Trophoblast cell (in vitro differentiated cells and primary cell): ENCODE data around the gene KIF26B.
A peak's percentile ranks its signal among the peaks of the same experiment; 100 is the strongest.

Experiments used
- DNase-seq, 2 donors: peaks; one replicate each; pipeline ENCODE4 v3.0.0-alpha.2; 2016
- H2AFZ ChIP-seq: 2 replicates; pipeline ENCODE4 v1.6.1; 2013; ENCODE audit warnings: low read length, moderate library complexity, mild to moderate bottlenecking; ENCODE audit not compliant: insufficient read depth, poor library complexity
- H2AK5ac ChIP-seq: 2 replicates; pipeline ENCODE4 v1.6.1; 2013; ENCODE audit warnings: mild to moderate bottlenecking, low read length
- H2BK120ac ChIP-seq: 2 replicates; pipeline ENCODE4 v1.6.1; 2013; ENCODE audit warnings: low read length, mild to moderate bottlenecking, moderate library complexity; ENCODE audit not compliant: insufficient read depth, poor library complexity
- H2BK12ac ChIP-seq: 2 replicates; pipeline ENCODE4 v1.6.1; 2013; ENCODE audit warnings: mild to moderate bottlenecking, low read length, moderate library complexity
- H2BK5ac ChIP-seq: 2 replicates; pipeline ENCODE4 v1.6.1; 2013; ENCODE audit warnings: low read length, low read depth, moderate library complexity, mild to moderate bottlenecking; ENCODE audit not compliant: poor library complexity
- H3K14ac ChIP-seq: 2 replicates; pipeline ENCODE4 v1.6.1; 2013; ENCODE audit warnings: mild to moderate bottlenecking, low read length
- H3K18ac ChIP-seq: 2 replicates; pipeline ENCODE4 v1.6.1; 2013; ENCODE audit warnings: mild to moderate bottlenecking, low read length
- H3K23ac ChIP-seq: 2 replicates; pipeline ENCODE4 v1.6.1; 2013; ENCODE audit warnings: low read length
- H3K27ac ChIP-seq: 2 replicates; pipeline ENCODE4 v1.5.1; 2013; ENCODE audit warnings: low read depth, mild to moderate bottlenecking, inconsistent platforms, low read length, moderate library complexity
- H3K27me3 ChIP-seq: 2 replicates; pipeline ENCODE4 v1.6.1; 2013; ENCODE audit warnings: inconsistent platforms, mild to moderate bottlenecking, low read length, moderate library complexity; ENCODE audit not compliant: insufficient read depth
- H3K36me3 ChIP-seq, 2 experiments: 1 replicate in 1 of 2; 2 replicates in 1 of 2; pipeline ENCODE4 v1.6.1; 2013; ENCODE audit warnings: low read length in 2 of 2, mild to moderate bottlenecking in 2 of 2, moderate library complexity in 1 of 2; ENCODE audit not compliant: insufficient read depth in 2 of 2, control insufficient read depth in 1 of 2
- H3K4ac ChIP-seq: 2 replicates; pipeline ENCODE4 v1.6.1; 2013; ENCODE audit warnings: low read depth, mild to moderate bottlenecking, low read length, moderate library complexity
- H3K4me1 ChIP-seq, 2 experiments: 1 replicate in 1 of 2; 2 replicates in 1 of 2; pipeline ENCODE4 v1.6.1; 2013; ENCODE audit warnings: low read length in 2 of 2, mild to moderate bottlenecking in 2 of 2, moderate library complexity in 1 of 2; ENCODE audit not compliant: insufficient read depth in 2 of 2, control insufficient read depth in 1 of 2
- H3K4me2 ChIP-seq: 2 replicates; pipeline ENCODE4 v1.6.1; 2013; ENCODE audit warnings: inconsistent platforms, mild to moderate bottlenecking, low read length, moderate library complexity
- H3K4me3 ChIP-seq: 2 replicates; pipeline ENCODE4 v1.5.1; 2013; ENCODE audit warnings: mild to moderate bottlenecking, low read depth, low read length, inconsistent platforms
- H3K79me1 ChIP-seq: one replicate; pipeline ENCODE4 v1.6.1; 2013; ENCODE audit warnings: low read length
- H3K79me2 ChIP-seq: 2 replicates; pipeline ENCODE4 v1.6.1; 2013; ENCODE audit warnings: low read length, mild to moderate bottlenecking; ENCODE audit not compliant: control insufficient read depth, insufficient read depth, poor library complexity
- H3K9ac ChIP-seq: 2 replicates; pipeline ENCODE4 v1.6.1; 2013; ENCODE audit warnings: mild to moderate bottlenecking, low read length
- H3K9me3 ChIP-seq: 2 replicates; pipeline ENCODE4 v1.6.1; 2013; ENCODE audit warnings: low read depth, mild to moderate bottlenecking, control low read depth, inconsistent platforms, low read length; ENCODE audit not compliant: insufficient read depth
- H4K12ac ChIP-seq: 2 replicates; pipeline ENCODE4 v1.6.1; 2013; ENCODE audit warnings: low read depth, mild to moderate bottlenecking, low read length, moderate library complexity
- H4K8ac ChIP-seq: 2 replicates; pipeline ENCODE4 v1.6.1; 2013; ENCODE audit warnings: low read depth, mild to moderate bottlenecking, low read length, moderate library complexity
- H4K91ac ChIP-seq: one replicate; pipeline ENCODE4 v1.6.1; 2013; ENCODE audit warnings: low read depth, mild to moderate bottlenecking, low read length, moderate library complexity
- WGBS: extraction: QIAGEN DNeasy Blood & Tissue Kit; methylation state at CpG from one replicate; pipeline ENCODE4 v1.1.7; 2013; ENCODE audit warnings: missing lambda C conversion rate; ENCODE audit not compliant: insufficient read length, insufficient coverage; ENCODE audit errors: extremely low coverage; 5-methylcytosine and 5-hydroxymethylcytosine counted together

KIF26B gene

GRCh38 chr1:245469734-245470133 is 314.9 kb downstream of the KIF26B start:
- Histone ChIP-seq H2BK5ac (no peak overlapping the region), H3K79me2 (no peaks in the 10 kb centered on the region), H3K27ac (no peak overlapping the region), H3K79me1 (no peaks in the 10 kb centered on the region), H3K9ac (no peak overlapping the region), H4K91ac (no peak overlapping the region), H3K4me3 (no peak overlapping the region), H3K36me3 (no peaks in the 10 kb centered on the region), H3K4me1 (peaks cover 2 to 3% of the 10 kb centered on the region in 2 experiments), H2BK120ac (no peak overlapping the region), H3K4me2 (no peak overlapping the region), H3K23ac (no peak overlapping the region), H3K18ac (no peak overlapping the region), H4K12ac (no peak overlapping the region), H2AK5ac (no peak overlapping the region), H3K14ac (no peak overlapping the region), H2BK12ac (no peak overlapping the region), H3K9me3 (no peaks in the 10 kb centered on the region), H3K27me3 (no peaks in the 10 kb centered on the region), H3K4ac (no peak overlapping the region), H2AFZ (no peak overlapping the region), H4K8ac (no peak overlapping the region)
- DNase-seq = peak in 1 of 2 donors; percentile 66
- WGBS = no CpG with 5 or more reads among the region's 6 CpGs

GRCh38 chr1:245475126-245475525 is 320.3 kb downstream of the KIF26B start:
- Histone ChIP-seq H3K9me3 (peaks cover 1% of the 10 kb centered on the region), H3K14ac (no peak overlapping the region), H3K27ac (no peak overlapping the region), H3K79me1 (no peaks in the 10 kb centered on the region), H2AFZ (no peak overlapping the region), H3K27me3 (no peaks in the 10 kb centered on the region), H3K36me3 (no peaks in the 10 kb centered on the region), H2BK5ac (no peak overlapping the region), H3K23ac (no peak overlapping the region), H3K18ac (no peak overlapping the region), H3K9ac (no peak overlapping the region), H4K12ac (no peak overlapping the region), H3K4me1 (peaks cover 2% of the 10 kb centered on the region in 2 experiments), H2BK120ac (no peak overlapping the region), H3K79me2 (no peaks in the 10 kb centered on the region), H3K4me2 (no peak overlapping the region), H3K4me3 (no peak overlapping the region), H2BK12ac (no peak overlapping the region), H4K8ac (no peak overlapping the region), H2AK5ac (no peak overlapping the region), H4K91ac (no peak overlapping the region), H3K4ac (no peak overlapping the region)
- DNase-seq = peak in 1 of 2 donors; percentile 17
- WGBS = no CpG with 5 or more reads among the region's 7 CpGs

GRCh38 chr1:245475961-245476516 is 321.3 kb downstream of the KIF26B start:
- no peak overlapping the region for H2AFZ ChIP-seq
- peak in 1 of 2 donors; percentile 36 for DNase-seq
- no peaks in the 10 kb centered on the region for H3K79me2 ChIP-seq
- H3K9me3 ChIP-seq = peaks cover 1% of the 10 kb centered on the region
- no peak overlapping the region for H3K23ac ChIP-seq
- no peak overlapping the region for H4K12ac ChIP-seq
- H3K27ac ChIP-seq = no peak overlapping the region
- H3K4me1 ChIP-seq = peaks cover 2% of the 10 kb centered on the region in 2 experiments
- H3K4me2 ChIP-seq = no peak overlapping the region
- H2BK5ac ChIP-seq = no peak overlapping the region
- no peak overlapping the region for H3K14ac ChIP-seq
- no peak overlapping the region for H2BK12ac ChIP-seq
- H3K4me3 ChIP-seq = no peak overlapping the region
- no peak overlapping the region for H2AK5ac ChIP-seq
- no peaks in the 10 kb centered on the region for H3K79me1 ChIP-seq
- no peak overlapping the region for H2BK120ac ChIP-seq
- H4K91ac ChIP-seq = no peak overlapping the region
- H3K4ac ChIP-seq = no peak overlapping the region
- H3K18ac ChIP-seq = no peak overlapping the region
- H3K36me3 ChIP-seq = no peaks in the 10 kb centered on the region
- no peaks in the 10 kb centered on the region for H3K27me3 ChIP-seq
- H3K9ac ChIP-seq = no peak overlapping the region
- WGBS = no CpG with 5 or more reads among the region's 6 CpGs
- H4K8ac ChIP-seq = no peak overlapping the region

- Histone ChIP-seq H3K4me3 (no peak overlapping the region), H3K14ac (no peak overlapping the region), H3K27ac (no peak overlapping the region), H3K79me1 (no peaks in the 10 kb centered on the region), H2BK12ac (no peak overlapping the region), H3K4ac (no peak overlapping the region), H2BK5ac (no peak overlapping the region), H3K23ac (no peak overlapping the region), H3K9me3 (peaks cover 1% of the 10 kb centered on the region), H3K36me3 (no peaks in the 10 kb centered on the region), H3K9ac (no peak overlapping the region), H3K18ac (no peak overlapping the region), H2AK5ac (no peak overlapping the region), H3K4me2 (no peak overlapping the region), H4K91ac (no peak overlapping the region), H2AFZ (no peak overlapping the region), H3K79me2 (no peaks in the 10 kb centered on the region), H3K4me1 (peaks cover 2% of the 10 kb centered on the region in 2 experiments), H4K12ac (no peak overlapping the region), H2BK120ac (no peak overlapping the region), H4K8ac (no peak overlapping the region), H3K27me3 (no peaks in the 10 kb centered on the region)
- no peak for DNase-seq
- 100% methylated on average over 1 of the region's 8 CpGs for WGBS
Observed at GRCh38 chr1:245477941-245478340, 323.2 kb downstream of the KIF26B start.
